ENCODE measurements around the gene COL25A1.

The COL25A1 gene

DNA sequence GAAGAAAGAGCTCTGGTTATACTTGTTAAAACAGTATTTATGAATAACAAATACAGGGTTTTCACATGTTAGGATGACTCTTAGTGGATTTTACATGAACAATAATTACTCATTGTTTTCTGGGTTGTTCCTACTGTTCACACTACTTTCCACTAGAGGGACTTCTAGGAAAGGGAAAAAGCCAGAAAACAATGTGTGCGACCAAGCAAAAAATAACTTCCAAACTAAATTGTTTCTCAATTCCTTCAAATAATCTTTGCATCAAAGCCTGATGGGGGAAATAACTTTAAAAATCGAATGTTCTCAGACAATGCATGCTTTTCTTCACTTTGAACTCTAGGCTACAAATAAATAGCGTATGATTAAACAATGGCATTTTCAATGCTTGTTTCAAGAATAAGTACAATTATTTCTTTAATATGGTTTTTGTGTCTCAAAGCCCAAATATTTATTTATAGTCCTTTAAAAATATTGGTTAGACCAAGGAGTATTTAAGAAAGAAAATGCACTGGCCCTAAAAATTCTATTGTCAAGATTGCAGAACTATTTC is 467.5 kb downstream of the COL25A1 start:
- no peak overlapping the region for H3K9ac ChIP-seq (ENCODE audit: low read length in 5 of 5)
- H3K4me1 ChIP-seq (ENCODE audit: control insufficient read depth in 5 of 5, insufficient read depth in 5 of 5, low read length in 5 of 5): peaks cover 0 to 13% (median 4%) of the 10 kb centered on the region in 5 donors
- H3K36me3 ChIP-seq (ENCODE audit: control insufficient read depth in 5 of 5, insufficient read depth in 5 of 5, low read length in 5 of 5): no peaks in the 10 kb centered on the region
- no peak overlapping the region for H3K4me3 ChIP-seq (ENCODE audit: low read depth in 1 of 5, low read length in 5 of 5)
- no peaks in the 10 kb centered on the region for H3K9me3 ChIP-seq (ENCODE audit: control insufficient read depth in 5 of 5, low read length in 5 of 5)
- no peaks in the 10 kb centered on the region for H3K27me3 ChIP-seq (ENCODE audit: control insufficient read depth in 5 of 5, insufficient read depth in 4 of 5, low read length in 5 of 5)
- H3K27ac ChIP-seq (ENCODE audit: low read depth, low read length): no peak overlapping the region

GRCh38 chr4:108834166-108834834 is 468.2 kb downstream of the COL25A1 start:
- Histone ChIP-seq H3K9ac (ENCODE audit: low read length in 5 of 5) (no peak overlapping the region), H3K4me1 (ENCODE audit: control insufficient read depth in 5 of 5, insufficient read depth in 5 of 5, low read length in 5 of 5) (peaks cover 0 to 13% (median 4%) of the 10 kb centered on the region in 5 donors), H3K27me3 (ENCODE audit: control insufficient read depth in 5 of 5, insufficient read depth in 4 of 5, low read length in 5 of 5) (no peaks in the 10 kb centered on the region), H3K27ac (ENCODE audit: low read depth, low read length) (no peak overlapping the region), H3K4me3 (ENCODE audit: low read depth in 1 of 5, low read length in 5 of 5) (no peak overlapping the region), H3K9me3 (ENCODE audit: control insufficient read depth in 5 of 5, low read length in 5 of 5) (no peaks in the 10 kb centered on the region), H3K36me3 (ENCODE audit: control insufficient read depth in 5 of 5, insufficient read depth in 5 of 5, low read length in 5 of 5) (no peaks in the 10 kb centered on the region)

DNA sequence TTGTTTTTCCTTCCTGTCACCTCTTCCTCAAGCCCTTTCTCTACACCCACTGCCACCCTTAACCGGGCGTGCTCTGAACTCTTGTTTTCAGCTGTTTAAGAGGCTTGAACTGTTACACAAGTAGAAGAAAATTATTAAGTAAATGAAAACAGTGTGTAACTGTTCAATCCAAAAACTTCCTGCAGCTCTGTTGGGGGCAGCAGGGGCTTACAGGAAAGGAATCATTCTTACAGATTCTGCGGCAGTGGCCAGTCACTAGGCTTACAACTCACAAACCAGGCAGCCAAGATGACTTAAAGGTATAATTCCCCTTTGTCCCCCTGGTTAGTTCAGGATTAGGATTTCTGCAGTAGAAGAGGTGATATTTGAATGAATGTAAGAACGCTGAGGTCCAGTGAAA is 469.4 kb downstream of the COL25A1 start:
- no peak overlapping the region for H3K4me3 ChIP-seq (ENCODE audit: low read depth in 1 of 5, low read length in 5 of 5)
- H3K9me3 ChIP-seq (ENCODE audit: control insufficient read depth in 5 of 5, low read length in 5 of 5): no peaks in the 10 kb centered on the region
- H3K9ac ChIP-seq (ENCODE audit: low read length in 5 of 5): no peak overlapping the region
- no peaks in the 10 kb centered on the region for H3K36me3 ChIP-seq (ENCODE audit: control insufficient read depth in 5 of 5, insufficient read depth in 5 of 5, low read length in 5 of 5)
- H3K27ac ChIP-seq (ENCODE audit: low read depth, low read length): no peak overlapping the region
- no peaks in the 10 kb centered on the region for H3K27me3 ChIP-seq (ENCODE audit: control insufficient read depth in 5 of 5, insufficient read depth in 4 of 5, low read length in 5 of 5)
- H3K4me1 ChIP-seq (ENCODE audit: control insufficient read depth in 5 of 5, insufficient read depth in 5 of 5, low read length in 5 of 5): peaks cover 0 to 10% (median 4%) of the 10 kb centered on the region in 5 donors

DNA sequence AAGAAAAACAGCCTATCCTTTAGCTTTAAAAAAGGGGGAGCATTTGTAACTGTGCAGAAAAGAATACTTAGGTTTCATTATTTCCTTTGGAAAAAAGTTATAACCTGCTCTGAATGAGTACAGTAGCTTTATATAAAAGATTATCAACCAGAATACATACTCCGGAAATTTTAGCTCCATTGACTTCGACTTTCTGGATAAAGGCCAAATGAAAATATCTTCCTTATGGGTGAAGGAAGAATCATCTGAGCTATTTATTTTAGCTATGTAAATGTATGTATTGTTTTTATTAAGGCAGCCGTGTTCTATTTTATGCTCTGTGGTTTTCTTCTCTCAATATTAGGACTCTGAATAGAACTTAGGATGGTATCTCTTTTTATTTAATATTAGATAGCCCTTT is 470.6 kb downstream of the COL25A1 start:
- Histone ChIP-seq H3K27ac (ENCODE audit: low read depth, low read length) (no peak overlapping the region), H3K9me3 (ENCODE audit: control insufficient read depth in 5 of 5, low read length in 5 of 5) (no peaks in the 10 kb centered on the region), H3K27me3 (ENCODE audit: control insufficient read depth in 5 of 5, insufficient read depth in 4 of 5, low read length in 5 of 5) (no peaks in the 10 kb centered on the region), H3K9ac (ENCODE audit: low read length in 5 of 5) (no peak overlapping the region), H3K4me3 (ENCODE audit: low read depth in 1 of 5, low read length in 5 of 5) (no peak overlapping the region), H3K4me1 (ENCODE audit: control insufficient read depth in 5 of 5, insufficient read depth in 5 of 5, low read length in 5 of 5) (peaks cover 0 to 8% (median 4%) of the 10 kb centered on the region in 5 donors), H3K36me3 (ENCODE audit: control insufficient read depth in 5 of 5, insufficient read depth in 5 of 5, low read length in 5 of 5) (no peaks in the 10 kb centered on the region)

- Histone ChIP-seq H3K4me3 (ENCODE audit: low read depth in 1 of 5, low read length in 5 of 5) (no peak overlapping the region), H3K27ac (ENCODE audit: low read depth, low read length) (no peak overlapping the region), H3K9me3 (ENCODE audit: control insufficient read depth in 5 of 5, low read length in 5 of 5) (no peaks in the 10 kb centered on the region), H3K36me3 (ENCODE audit: control insufficient read depth in 5 of 5, insufficient read depth in 5 of 5, low read length in 5 of 5) (no peaks in the 10 kb centered on the region), H3K4me1 (ENCODE audit: control insufficient read depth in 5 of 5, insufficient read depth in 5 of 5, low read length in 5 of 5) (peaks cover 0 to 8% (median 4%) of the 10 kb centered on the region in 5 donors), H3K9ac (ENCODE audit: low read length in 5 of 5) (no peak overlapping the region), H3K27me3 (ENCODE audit: control insufficient read depth in 5 of 5, insufficient read depth in 4 of 5, low read length in 5 of 5) (no peaks in the 10 kb centered on the region)
These were observed 471.2 kb downstream of the COL25A1 start for GRCh38 chr4:108831291-108831690.

GRCh38 chr4:108830509-108831244 is 471.8 kb downstream of the COL25A1 start:
- Histone ChIP-seq H3K4me1 (ENCODE audit: control insufficient read depth in 5 of 5, insufficient read depth in 5 of 5, low read length in 5 of 5) (peaks cover 0 to 11% (median 4%) of the 10 kb centered on the region in 5 donors), H3K27ac (ENCODE audit: low read depth, low read length) (no peak overlapping the region), H3K9me3 (ENCODE audit: control insufficient read depth in 5 of 5, low read length in 5 of 5) (no peaks in the 10 kb centered on the region), H3K36me3 (ENCODE audit: control insufficient read depth in 5 of 5, insufficient read depth in 5 of 5, low read length in 5 of 5) (no peaks in the 10 kb centered on the region), H3K9ac (ENCODE audit: low read length in 5 of 5) (no peak overlapping the region), H3K27me3 (ENCODE audit: control insufficient read depth in 5 of 5, insufficient read depth in 4 of 5, low read length in 5 of 5) (no peaks in the 10 kb centered on the region), H3K4me3 (ENCODE audit: low read depth in 1 of 5, low read length in 5 of 5) (no peak overlapping the region)

DNA sequence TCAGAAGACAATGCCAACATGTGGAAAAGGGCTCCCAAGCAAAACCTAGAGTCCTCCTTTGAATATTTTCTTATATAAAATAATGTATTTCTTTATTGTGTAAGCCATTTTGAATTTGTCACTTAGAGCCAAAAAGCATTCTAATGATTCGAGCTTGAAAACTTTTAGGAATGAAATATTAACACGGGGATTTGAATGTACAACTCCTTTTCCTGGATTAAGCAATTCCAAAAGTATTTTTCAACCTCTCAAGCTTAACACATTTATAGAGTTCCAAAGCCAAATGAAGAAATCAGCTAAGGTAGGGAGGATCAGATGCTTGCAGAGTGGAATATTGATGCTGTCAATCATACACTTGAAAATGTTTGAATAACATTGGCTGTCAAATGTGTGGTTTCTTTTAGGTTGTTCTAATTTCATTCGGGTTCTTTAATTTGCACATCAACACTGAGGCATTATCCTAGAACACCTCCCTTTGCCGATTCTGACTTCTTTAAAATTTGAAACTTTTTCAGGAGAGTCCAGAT is 472.4 kb downstream of the COL25A1 start:
- H3K27ac ChIP-seq (ENCODE audit: low read depth, low read length): no peak overlapping the region

GRCh38 chr4:108828620-108829019 is 473.8 kb downstream of the COL25A1 start:
- H3K9ac ChIP-seq (ENCODE audit: low read length in 5 of 5): no peak overlapping the region
- H3K4me3 ChIP-seq (ENCODE audit: low read depth in 1 of 5, low read length in 5 of 5): no peak overlapping the region
- no peaks in the 10 kb centered on the region for H3K36me3 ChIP-seq (ENCODE audit: control insufficient read depth in 5 of 5, insufficient read depth in 5 of 5, low read length in 5 of 5)
- H3K4me1 ChIP-seq (ENCODE audit: control insufficient read depth in 5 of 5, insufficient read depth in 5 of 5, low read length in 5 of 5): peaks cover 0 to 17% (median 4%) of the 10 kb centered on the region in 5 donors
- no peaks in the 10 kb centered on the region for H3K27me3 ChIP-seq (ENCODE audit: control insufficient read depth in 5 of 5, insufficient read depth in 4 of 5, low read length in 5 of 5)
- no peaks in the 10 kb centered on the region for H3K9me3 ChIP-seq (ENCODE audit: control insufficient read depth in 5 of 5, low read length in 5 of 5)
- no peak overlapping the region for H3K27ac ChIP-seq (ENCODE audit: low read depth, low read length)

More for the DNA sequence above, 472.4 kb downstream of the COL25A1 start:
- Histone ChIP-seq H3K36me3 (ENCODE audit: control insufficient read depth in 5 of 5, insufficient read depth in 5 of 5, low read length in 5 of 5) (no peaks in the 10 kb centered on the region), H3K27me3 (ENCODE audit: control insufficient read depth in 5 of 5, insufficient read depth in 4 of 5, low read length in 5 of 5) (no peaks in the 10 kb centered on the region), H3K4me3 (ENCODE audit: low read depth in 1 of 5, low read length in 5 of 5) (no peak overlapping the region), H3K9me3 (ENCODE audit: control insufficient read depth in 5 of 5, low read length in 5 of 5) (no peaks in the 10 kb centered on the region), H3K4me1 (ENCODE audit: control insufficient read depth in 5 of 5, insufficient read depth in 5 of 5, low read length in 5 of 5) (peaks cover 0 to 17% (median 4%) of the 10 kb centered on the region in 5 donors), H3K9ac (ENCODE audit: low read length in 5 of 5) (no peak overlapping the region)

DNA sequence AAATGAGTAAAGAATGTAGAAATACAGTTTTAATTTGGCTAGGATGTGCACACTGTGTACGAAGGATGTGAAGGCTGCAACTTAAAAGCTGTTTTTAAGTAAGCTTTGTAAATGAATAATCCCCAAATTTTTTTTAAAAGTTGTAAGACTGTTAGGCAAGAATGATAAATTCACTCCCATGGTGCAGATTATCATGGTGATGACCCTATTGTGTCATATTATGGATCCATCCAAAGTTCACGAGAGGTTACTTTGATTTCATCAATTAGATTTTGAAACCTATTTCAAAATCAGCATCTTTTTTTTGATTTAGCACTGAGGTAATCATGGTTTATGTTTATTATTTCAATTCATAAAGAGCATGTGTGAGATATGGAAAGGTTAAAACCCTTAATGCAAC is 476.7 kb downstream of the COL25A1 start:
- no peak overlapping the region for H3K27ac ChIP-seq (ENCODE audit: low read depth, low read length)
- H3K27me3 ChIP-seq (ENCODE audit: control insufficient read depth in 5 of 5, insufficient read depth in 4 of 5, low read length in 5 of 5): no peaks in the 10 kb centered on the region
- no peaks in the 10 kb centered on the region for H3K9me3 ChIP-seq (ENCODE audit: control insufficient read depth in 5 of 5, low read length in 5 of 5)
- no peak overlapping the region for H3K9ac ChIP-seq (ENCODE audit: low read length in 5 of 5)
- H3K4me3 ChIP-seq (ENCODE audit: low read depth in 1 of 5, low read length in 5 of 5): no peak overlapping the region
- H3K4me1 ChIP-seq (ENCODE audit: control insufficient read depth in 5 of 5, insufficient read depth in 5 of 5, low read length in 5 of 5): peaks cover 0 to 27% (median 9%) of the 10 kb centered on the region in 5 donors
- H3K36me3 ChIP-seq (ENCODE audit: control insufficient read depth in 5 of 5, insufficient read depth in 5 of 5, low read length in 5 of 5): no peaks in the 10 kb centered on the region

DNA sequence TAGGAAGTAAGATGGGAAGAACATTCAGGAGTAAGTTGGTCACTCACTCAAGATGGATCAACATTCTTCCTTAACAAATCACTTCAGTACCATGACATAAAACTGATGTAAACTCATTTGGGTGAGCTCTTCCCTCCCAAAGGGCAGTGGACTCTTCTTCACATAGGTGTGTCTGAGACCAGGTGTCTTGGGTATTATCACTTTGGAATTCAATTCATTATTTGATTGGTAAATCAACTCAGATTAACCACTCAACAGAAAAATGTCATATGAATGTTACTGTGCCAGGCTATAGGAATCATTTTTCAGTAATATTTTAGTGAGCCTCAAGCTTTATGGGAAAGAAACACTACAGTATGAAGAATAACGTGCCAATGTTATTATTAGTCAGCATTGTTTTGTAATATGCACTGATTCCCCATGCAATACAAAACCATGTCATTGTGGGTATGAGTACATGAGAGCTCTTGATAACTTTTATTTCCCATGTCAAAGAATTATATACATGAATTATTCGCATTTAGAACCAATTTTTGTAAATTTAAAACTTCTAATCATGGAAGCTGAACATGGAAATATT is 481.0 kb downstream of the COL25A1 start:
- Histone ChIP-seq H3K9ac (ENCODE audit: low read length in 5 of 5) (no peak overlapping the region), H3K4me1 (ENCODE audit: control insufficient read depth in 5 of 5, insufficient read depth in 5 of 5, low read length in 5 of 5) (peaks cover 0 to 25% (median 8%) of the 10 kb centered on the region in 5 donors), H3K36me3 (ENCODE audit: control insufficient read depth in 5 of 5, insufficient read depth in 5 of 5, low read length in 5 of 5) (no peaks in the 10 kb centered on the region), H3K9me3 (ENCODE audit: control insufficient read depth in 5 of 5, low read length in 5 of 5) (no peaks in the 10 kb centered on the region), H3K4me3 (ENCODE audit: low read depth in 1 of 5, low read length in 5 of 5) (no peak overlapping the region), H3K27ac (ENCODE audit: low read depth, low read length) (no peak overlapping the region), H3K27me3 (ENCODE audit: control insufficient read depth in 5 of 5, insufficient read depth in 4 of 5, low read length in 5 of 5) (no peaks in the 10 kb centered on the region)

Data from subcutaneous abdominal adipose tissue (tissue), 5 donors.